ENCODE measurements around the gene MGMT. TPM values are rescaled to one million over a fixed set of nuclear protein-coding genes. Genes with fewer than 3 reads are reported as not detected.

MGMT gene
- total and polyA plus RNA-seq, 2 experiments from 2014 or later = 19.3 to 21.9 TPM

DNA sequence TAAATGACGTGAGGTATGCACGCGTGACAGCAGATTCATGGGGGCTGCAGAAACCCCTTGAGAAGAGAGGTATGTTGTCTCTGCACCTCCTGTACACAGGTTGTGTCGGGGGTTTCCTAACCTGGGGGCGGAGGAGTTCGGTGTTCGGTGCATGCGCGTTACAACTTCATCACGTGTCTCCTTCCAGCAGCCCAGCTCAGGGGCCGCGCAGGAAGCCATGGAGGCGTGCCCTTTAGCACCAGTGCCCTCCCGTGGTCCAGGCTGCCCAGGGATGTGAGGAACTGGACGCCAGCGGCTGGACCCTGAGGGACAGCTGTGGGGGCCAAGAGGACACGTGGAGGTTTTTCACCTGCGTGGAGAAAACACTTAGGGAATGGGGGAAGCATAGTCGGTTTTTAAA lies 310.6 kb downstream of the MGMT start:
- H3K36me3 Mint-ChIP-seq (ENCODE audit: low read depth) = no peaks in the 10 kb centered on the region
- H3K79me2 ChIP-seq (replicated peaks; ENCODE audit: insufficient read depth) = no peaks in the 10 kb centered on the region
- no peak for DNase-seq (ENCODE audit: low spot score)
- H3K9me2 ChIP-seq (ENCODE audit: insufficient read depth) = no peaks in the 10 kb centered on the region
- H3K4me1 Mint-ChIP-seq = no peaks in the 10 kb centered on the region
- no peak overlapping the region for H3K27ac ChIP-seq (ENCODE audit: low read depth)
- TF ChIP-seq POLR2AphosphoS5 (IDR thresholded peaks at IDR 0.05; ENCODE audit: low read depth) (no peak), ZNF114 (CRISPR knock-in tag; IDR thresholded peaks at IDR 0.05) (no peak), NANOG (IDR thresholded peaks at IDR 0.05; ENCODE audit: borderline replicate concordance) (no peak), ZNF331 (CRISPR knock-in tag; IDR thresholded peaks at IDR 0.05; ENCODE audit: low read depth) (no peak), EZH2 (IDR thresholded peaks at IDR 0.05; ENCODE audit: low read depth, unreplicated experiment) (no peak)
- TF ChIP-seq, protein P1, sequence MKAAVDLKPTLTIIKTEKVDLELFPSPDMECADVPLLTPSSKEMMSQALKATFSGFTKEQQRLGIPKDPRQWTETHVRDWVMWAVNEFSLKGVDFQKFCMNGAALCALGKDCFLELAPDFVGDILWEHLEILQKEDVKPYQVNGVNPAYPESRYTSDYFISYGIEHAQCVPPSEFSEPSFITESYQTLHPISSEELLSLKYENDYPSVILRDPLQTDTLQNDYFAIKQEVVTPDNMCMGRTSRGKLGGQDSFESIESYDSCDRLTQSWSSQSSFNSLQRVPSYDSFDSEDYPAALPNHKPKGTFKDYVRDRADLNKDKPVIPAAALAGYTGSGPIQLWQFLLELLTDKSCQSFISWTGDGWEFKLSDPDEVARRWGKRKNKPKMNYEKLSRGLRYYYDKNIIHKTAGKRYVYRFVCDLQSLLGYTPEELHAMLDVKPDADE (IDR thresholded peaks at IDR 0.05) = no peak
- TF ChIP-seq, protein P2, sequence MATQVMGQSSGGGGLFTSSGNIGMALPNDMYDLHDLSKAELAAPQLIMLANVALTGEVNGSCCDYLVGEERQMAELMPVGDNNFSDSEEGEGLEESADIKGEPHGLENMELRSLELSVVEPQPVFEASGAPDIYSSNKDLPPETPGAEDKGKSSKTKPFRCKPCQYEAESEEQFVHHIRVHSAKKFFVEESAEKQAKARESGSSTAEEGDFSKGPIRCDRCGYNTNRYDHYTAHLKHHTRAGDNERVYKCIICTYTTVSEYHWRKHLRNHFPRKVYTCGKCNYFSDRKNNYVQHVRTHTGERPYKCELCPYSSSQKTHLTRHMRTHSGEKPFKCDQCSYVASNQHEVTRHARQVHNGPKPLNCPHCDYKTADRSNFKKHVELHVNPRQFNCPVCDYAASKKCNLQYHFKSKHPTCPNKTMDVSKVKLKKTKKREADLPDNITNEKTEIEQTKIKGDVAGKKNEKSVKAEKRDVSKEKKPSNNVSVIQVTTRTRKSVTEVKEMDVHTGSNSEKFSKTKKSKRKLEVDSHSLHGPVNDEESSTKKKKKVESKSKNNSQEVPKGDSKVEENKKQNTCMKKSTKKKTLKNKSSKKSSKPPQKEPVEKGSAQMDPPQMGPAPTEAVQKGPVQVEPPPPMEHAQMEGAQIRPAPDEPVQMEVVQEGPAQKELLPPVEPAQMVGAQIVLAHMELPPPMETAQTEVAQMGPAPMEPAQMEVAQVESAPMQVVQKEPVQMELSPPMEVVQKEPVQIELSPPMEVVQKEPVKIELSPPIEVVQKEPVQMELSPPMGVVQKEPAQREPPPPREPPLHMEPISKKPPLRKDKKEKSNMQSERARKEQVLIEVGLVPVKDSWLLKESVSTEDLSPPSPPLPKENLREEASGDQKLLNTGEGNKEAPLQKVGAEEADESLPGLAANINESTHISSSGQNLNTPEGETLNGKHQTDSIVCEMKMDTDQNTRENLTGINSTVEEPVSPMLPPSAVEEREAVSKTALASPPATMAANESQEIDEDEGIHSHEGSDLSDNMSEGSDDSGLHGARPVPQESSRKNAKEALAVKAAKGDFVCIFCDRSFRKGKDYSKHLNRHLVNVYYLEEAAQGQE (IDR thresholded peaks at IDR 0.05; ENCODE audit: unreplicated experiment) = no peak
- TF ChIP-seq, protein P3, sequence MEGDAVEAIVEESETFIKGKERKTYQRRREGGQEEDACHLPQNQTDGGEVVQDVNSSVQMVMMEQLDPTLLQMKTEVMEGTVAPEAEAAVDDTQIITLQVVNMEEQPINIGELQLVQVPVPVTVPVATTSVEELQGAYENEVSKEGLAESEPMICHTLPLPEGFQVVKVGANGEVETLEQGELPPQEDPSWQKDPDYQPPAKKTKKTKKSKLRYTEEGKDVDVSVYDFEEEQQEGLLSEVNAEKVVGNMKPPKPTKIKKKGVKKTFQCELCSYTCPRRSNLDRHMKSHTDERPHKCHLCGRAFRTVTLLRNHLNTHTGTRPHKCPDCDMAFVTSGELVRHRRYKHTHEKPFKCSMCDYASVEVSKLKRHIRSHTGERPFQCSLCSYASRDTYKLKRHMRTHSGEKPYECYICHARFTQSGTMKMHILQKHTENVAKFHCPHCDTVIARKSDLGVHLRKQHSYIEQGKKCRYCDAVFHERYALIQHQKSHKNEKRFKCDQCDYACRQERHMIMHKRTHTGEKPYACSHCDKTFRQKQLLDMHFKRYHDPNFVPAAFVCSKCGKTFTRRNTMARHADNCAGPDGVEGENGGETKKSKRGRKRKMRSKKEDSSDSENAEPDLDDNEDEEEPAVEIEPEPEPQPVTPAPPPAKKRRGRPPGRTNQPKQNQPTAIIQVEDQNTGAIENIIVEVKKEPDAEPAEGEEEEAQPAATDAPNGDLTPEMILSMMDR (conservative IDR thresholded peaks at IDR 0.05; ENCODE audit: low read depth in 2 of 2) = no peak
- H3K36me3 ChIP-seq (ENCODE audit: insufficient read depth) = no peaks in the 10 kb centered on the region
- H3K27me3 Mint-ChIP-seq (ENCODE audit: insufficient read depth, low read depth, poor library complexity) = peaks cover 2% of the 10 kb centered on the region
- no peak overlapping the region; the same call in 1 of the 2 replicates for H3K27ac Mint-ChIP-seq
- H3K27me3 ChIP-seq (ENCODE audit: insufficient read depth) = no peaks in the 10 kb centered on the region
- ATAC-seq = no peak
- H3F3A ChIP-seq (replicated peaks; ENCODE audit: low read depth) = no peaks in the 10 kb centered on the region
- no peaks in the 10 kb centered on the region for H3K9me3 Mint-ChIP-seq
- H2AFZ ChIP-seq = no peak overlapping the region
- H4K20me1 ChIP-seq (replicated peaks; ENCODE audit: insufficient read depth) = no peaks in the 10 kb centered on the region
- H3K4me2 ChIP-seq = no peak overlapping the region
- H3K4me3 Mint-ChIP-seq = no peak overlapping the region
- no peak overlapping the region for H3K4me3 ChIP-seq
- H3K4me1 ChIP-seq (ENCODE audit: insufficient read depth) = no peaks in the 10 kb centered on the region

DNA sequence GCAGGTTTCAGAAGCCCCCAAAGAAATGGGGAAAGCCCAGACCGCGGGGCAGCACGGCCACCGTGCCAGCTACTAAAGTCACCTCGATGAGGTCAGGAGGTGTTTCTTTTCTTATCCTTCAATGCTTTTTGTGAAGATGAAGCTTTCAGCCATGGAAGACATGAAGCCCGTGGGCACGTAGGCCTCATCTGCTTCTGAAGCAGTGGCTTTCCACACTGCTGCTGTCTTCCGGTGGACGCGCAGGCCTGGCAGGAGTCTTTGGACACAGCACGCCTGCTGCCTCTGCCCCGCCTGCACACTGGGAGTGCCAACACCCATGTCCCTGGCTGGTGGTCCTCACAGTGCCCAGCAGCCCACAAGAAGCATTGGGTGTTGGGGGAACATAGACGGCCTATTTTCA lies 311.5 kb downstream of the MGMT start:
- Mint-ChIP-seq H3K27me3 (ENCODE audit: insufficient read depth, low read depth, poor library complexity) (peaks cover 2% of the 10 kb centered on the region), H3K27ac (no peak overlapping the region), H3K4me1 (no peaks in the 10 kb centered on the region), H3K4me3 (no peak overlapping the region), H3K9me3 (no peaks in the 10 kb centered on the region), H3K36me3 (ENCODE audit: low read depth) (no peaks in the 10 kb centered on the region)
- ATAC-seq = no peak
- H3K36me3 ChIP-seq (ENCODE audit: insufficient read depth) = no peaks in the 10 kb centered on the region
- no peaks in the 10 kb centered on the region for H3K4me1 ChIP-seq (ENCODE audit: insufficient read depth)
- H3K9me2 ChIP-seq (ENCODE audit: insufficient read depth) = no peaks in the 10 kb centered on the region
- no peak for DNase-seq (ENCODE audit: low spot score)
- no peaks in the 10 kb centered on the region for H3F3A ChIP-seq (replicated peaks; ENCODE audit: low read depth)
- H4K20me1 ChIP-seq (replicated peaks; ENCODE audit: insufficient read depth) = no peaks in the 10 kb centered on the region
- H2AFZ ChIP-seq = no peak overlapping the region
- no peak overlapping the region for H3K4me2 ChIP-seq
- no peaks in the 10 kb centered on the region for H3K79me2 ChIP-seq (replicated peaks; ENCODE audit: insufficient read depth)
- H3K27me3 ChIP-seq (ENCODE audit: insufficient read depth) = no peaks in the 10 kb centered on the region
- H3K4me3 ChIP-seq = no peak overlapping the region
- H3K27ac ChIP-seq (ENCODE audit: low read depth) = no peak overlapping the region
- TF ChIP-seq, protein P4, sequence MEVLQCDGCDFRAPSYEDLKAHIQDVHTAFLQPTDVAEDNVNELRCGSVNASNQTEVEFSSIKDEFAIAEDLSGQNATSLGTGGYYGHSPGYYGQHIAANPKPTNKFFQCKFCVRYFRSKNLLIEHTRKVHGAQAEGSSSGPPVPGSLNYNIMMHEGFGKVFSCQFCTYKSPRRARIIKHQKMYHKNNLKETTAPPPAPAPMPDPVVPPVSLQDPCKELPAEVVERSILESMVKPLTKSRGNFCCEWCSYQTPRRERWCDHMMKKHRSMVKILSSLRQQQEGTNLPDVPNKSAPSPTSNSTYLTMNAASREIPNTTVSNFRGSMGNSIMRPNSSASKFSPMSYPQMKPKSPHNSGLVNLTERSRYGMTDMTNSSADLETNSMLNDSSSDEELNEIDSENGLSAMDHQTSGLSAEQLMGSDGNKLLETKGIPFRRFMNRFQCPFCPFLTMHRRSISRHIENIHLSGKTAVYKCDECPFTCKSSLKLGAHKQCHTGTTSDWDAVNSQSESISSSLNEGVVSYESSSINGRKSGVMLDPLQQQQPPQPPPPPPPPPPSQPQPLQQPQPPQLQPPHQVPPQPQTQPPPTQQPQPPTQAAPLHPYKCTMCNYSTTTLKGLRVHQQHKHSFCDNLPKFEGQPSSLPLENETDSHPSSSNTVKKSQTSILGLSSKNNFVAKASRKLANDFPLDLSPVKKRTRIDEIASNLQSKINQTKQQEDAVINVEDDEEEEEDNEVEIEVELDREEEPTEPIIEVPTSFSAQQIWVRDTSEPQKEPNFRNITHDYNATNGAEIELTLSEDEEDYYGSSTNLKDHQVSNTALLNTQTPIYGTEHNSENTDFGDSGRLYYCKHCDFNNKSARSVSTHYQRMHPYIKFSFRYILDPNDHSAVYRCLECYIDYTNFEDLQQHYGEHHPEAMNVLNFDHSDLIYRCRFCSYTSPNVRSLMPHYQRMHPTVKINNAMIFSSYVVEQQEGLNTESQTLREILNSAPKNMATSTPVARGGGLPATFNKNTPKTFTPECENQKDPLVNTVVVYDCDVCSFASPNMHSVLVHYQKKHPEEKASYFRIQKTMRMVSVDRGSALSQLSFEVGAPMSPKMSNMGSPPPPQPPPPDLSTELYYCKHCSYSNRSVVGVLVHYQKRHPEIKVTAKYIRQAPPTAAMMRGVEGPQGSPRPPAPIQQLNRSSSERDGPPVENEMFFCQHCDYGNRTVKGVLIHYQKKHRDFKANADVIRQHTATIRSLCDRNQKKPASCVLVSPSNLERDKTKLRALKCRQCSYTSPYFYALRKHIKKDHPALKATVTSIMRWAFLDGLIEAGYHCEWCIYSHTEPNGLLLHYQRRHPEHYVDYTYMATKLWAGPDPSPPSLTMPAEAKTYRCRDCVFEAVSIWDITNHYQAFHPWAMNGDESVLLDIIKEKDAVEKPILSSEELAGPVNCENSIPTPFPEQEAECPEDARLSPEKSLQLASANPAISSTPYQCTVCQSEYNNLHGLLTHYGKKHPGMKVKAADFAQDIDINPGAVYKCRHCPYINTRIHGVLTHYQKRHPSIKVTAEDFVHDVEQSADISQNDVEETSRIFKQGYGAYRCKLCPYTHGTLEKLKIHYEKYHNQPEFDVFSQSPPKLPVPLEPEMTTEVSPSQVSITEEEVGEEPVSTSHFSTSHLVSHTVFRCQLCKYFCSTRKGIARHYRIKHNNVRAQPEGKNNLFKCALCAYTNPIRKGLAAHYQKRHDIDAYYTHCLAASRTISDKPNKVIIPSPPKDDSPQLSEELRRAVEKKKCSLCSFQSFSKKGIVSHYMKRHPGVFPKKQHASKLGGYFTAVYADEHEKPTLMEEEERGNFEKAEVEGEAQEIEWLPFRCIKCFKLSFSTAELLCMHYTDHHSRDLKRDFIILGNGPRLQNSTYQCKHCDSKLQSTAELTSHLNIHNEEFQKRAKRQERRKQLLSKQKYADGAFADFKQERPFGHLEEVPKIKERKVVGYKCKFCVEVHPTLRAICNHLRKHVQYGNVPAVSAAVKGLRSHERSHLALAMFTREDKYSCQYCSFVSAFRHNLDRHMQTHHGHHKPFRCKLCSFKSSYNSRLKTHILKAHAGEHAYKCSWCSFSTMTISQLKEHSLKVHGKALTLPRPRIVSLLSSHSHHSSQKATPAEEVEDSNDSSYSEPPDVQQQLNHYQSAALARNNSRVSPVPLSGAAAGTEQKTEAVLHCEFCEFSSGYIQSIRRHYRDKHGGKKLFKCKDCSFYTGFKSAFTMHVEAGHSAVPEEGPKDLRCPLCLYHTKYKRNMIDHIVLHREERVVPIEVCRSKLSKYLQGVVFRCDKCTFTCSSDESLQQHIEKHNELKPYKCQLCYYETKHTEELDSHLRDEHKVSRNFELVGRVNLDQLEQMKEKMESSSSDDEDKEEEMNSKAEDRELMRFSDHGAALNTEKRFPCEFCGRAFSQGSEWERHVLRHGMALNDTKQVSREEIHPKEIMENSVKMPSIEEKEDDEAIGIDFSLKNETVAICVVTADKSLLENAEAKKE (CRISPR knock-in tag; IDR thresholded peaks at IDR 0.05) = no peak
- TF ChIP-seq EZH2phosphoT487 (IDR thresholded peaks at IDR 0.05; ENCODE audit: unreplicated experiment) (no peak), STAT1 (IDR thresholded peaks at IDR 0.05; ENCODE audit: unreplicated experiment) (no peak)
